Measurements from ENCODE around the gene TUBG1.

TUBG1 gene

DNA sequence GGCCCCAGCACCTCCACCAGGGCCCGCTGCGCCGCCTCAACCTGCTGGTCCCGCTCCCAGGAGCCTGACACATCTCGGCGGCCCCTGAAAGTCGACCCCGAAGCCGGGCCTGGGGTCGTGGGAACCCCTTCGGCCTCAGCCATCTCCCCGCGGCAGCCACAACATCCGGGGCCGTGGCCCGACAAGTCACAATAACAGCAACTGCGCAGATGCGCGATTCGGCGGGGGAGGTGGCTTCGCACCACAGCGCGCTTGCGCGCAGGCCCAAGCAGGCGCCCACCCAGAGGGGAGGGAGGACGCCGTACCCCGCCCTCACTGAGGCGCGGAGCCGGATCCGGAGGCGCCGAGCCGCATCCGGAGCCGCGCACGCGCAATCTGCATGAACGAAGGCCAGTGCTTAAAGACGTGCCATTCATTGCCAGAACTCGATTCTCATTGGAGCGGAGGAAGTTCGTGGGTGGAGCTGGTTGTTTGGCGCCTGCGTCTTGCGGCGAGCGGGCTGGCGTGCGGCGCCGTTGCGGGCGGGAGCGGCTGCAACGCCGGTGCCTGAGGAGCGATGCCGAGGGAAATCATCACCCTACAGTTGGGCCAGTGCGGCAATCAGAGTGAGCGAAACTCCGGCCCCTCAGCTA, at the start of gene TUBG1, which contains the start of gene RETREG3:
TUBG1 (plus strand) TSS at position 502 of the 632 bp plus-strand sequence; CDS start at position 557, 55 bp downstream.
RETREG3 (minus strand) TSS at position 193 of the 632 bp plus-strand sequence; CDS start at position 143, 50 bp downstream.
- DNase-seq (ENCODE audit: low read depth in 2 of 2) = peak; percentile 99

- DNase-seq (ENCODE audit: low read depth in 2 of 2) = no peak
These were observed 49.2 kb upstream of the TUBG1 start for GRCh38 chr17:42560246-42560645.

DNA sequence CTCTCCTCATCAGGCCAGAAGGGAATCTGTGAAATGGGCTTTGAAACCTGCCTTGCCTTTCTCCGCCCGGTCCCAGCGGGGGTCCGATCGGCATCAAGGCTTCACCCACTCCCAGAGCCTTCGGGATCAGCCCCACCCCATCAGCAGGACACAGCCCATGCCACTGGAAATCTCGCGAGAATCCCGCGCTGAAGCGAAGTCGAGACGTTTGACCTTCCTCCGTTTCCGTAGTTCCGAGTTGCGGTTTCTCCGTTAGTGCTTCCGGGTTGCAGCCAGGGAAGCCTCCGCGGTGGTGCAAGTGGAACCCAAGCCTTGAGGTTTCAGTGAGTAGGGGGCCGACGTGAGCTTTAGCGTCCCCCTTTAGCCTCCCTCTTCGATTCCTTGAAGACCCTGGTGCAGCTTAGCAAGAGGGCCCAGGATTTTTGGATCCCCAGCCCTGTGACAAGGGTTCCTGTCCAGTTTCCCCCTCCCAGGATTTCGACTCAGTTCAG, 47.5 kb upstream of the TUBG1 start, which contains the start of gene COASY:
COASY (plus strand) TSS at position 252 of the 491 bp plus-strand sequence. CDS start 475 bp downstream, outside the sequence.
- DNase-seq (ENCODE audit: low read depth in 2 of 2) = peak; percentile 85 to 92

DNA sequence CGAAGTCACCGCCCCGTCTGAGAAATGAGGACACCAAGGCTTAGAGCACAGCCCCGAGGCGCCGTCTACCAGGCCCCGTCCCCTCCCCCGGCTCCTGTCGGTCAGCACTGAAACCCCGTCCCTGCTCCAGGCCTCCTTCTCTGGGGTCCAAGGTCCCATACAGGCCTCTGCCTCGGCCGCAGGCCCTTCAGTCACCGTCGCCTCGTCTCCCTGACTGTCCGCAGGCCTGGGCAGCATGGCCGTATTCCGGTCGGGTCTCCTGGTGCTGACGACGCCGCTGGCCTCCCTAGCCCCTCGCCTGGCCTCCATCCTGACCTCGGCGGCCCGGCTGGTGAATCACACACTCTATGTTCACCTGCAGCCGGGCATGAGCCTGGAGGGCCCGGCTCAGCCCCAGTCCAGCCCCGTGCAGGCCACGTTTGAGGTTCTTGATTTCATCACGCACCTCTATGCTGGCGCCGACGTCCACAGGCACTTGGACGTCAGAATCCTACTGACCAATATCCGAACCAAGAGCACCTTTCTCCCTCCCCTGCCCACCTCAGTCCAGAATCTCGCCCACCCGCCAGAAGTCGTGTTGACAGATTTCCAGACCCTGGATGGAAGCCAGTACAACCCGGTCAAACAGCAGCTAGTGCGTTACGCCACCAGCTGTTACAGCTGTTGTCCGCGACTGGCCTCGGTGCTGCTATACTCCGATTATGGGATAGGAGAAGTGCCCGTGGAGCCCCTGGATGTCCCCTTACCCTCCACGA, 46.9 kb upstream of the TUBG1 start:
- DNase-seq (ENCODE audit: low read depth in 2 of 2) = no peak

- DNase-seq (ENCODE audit: low read depth in 2 of 2) = no peak
These were observed 46.4 kb upstream of the TUBG1 start for GRCh38 chr17:42563143-42563509.

DNA sequence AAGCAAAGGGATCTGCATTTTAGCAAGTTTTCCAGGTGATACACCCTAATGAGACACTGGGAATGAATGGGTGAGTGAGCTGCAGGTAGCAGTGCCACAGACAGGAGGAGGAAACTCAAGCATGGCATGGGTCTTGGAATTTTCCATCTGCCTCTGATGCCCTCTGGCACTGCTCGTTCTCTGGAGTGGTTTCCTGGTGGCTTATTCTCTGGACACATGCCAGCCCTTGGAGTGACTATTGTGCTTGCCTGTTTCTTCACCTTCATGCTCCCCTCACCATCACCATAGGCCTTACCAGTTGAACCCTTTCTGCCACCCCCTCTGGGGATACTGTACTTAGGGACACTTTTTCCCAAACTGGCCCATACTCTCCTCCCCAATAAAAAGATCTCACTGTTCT, 45.9 kb upstream of the TUBG1 start:
- no peak for DNase-seq (ENCODE audit: low read depth in 2 of 2)

DNA sequence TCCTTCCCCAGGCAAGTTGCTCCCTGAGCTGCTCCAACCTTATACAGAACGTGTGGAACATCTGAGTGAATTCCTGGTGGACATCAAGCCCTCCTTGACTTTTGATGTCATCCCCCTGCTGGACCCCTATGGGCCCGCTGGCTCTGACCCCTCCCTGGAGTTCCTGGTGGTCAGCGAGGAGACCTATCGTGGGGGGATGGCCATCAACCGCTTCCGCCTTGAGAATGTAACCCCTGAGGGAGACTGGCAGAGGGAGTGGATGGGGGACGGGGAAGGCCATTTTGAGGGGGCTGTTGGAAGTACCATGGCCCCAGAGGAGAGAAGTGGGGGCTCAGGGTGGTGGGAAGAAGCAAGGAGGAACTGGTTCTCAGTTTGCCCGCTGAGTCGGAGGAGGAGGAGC, 45.5 kb upstream of the TUBG1 start:
- no peak for DNase-seq (ENCODE audit: low read depth in 2 of 2)

- DNase-seq (ENCODE audit: low read depth in 2 of 2) = no peak
These were observed 44.5 kb upstream of the TUBG1 start for GRCh38 chr17:42564815-42565522.

- no peak for DNase-seq (ENCODE audit: low read depth in 2 of 2)
These were observed 43.8 kb upstream of the TUBG1 start for GRCh38 chr17:42565523-42566214.

- DNase-seq (ENCODE audit: low read depth in 2 of 2) = no peak
These were observed 43.1 kb upstream of the TUBG1 start for GRCh38 chr17:42566215-42566882.

GRCh38 chr17:42566883-42567573, 42.5 kb upstream of the TUBG1 start, which contains the start of gene MLX:
MLX (plus strand) TSS chr17:42567100; CDS start chr17:42567125, 25 bp downstream.
- DNase-seq (ENCODE audit: low read depth in 2 of 2) = peak; percentile 91 to 94

- no peak for DNase-seq (ENCODE audit: low read depth in 2 of 2)
These were observed 41.0 kb upstream of the TUBG1 start for GRCh38 chr17:42568341-42569111.

DNA sequence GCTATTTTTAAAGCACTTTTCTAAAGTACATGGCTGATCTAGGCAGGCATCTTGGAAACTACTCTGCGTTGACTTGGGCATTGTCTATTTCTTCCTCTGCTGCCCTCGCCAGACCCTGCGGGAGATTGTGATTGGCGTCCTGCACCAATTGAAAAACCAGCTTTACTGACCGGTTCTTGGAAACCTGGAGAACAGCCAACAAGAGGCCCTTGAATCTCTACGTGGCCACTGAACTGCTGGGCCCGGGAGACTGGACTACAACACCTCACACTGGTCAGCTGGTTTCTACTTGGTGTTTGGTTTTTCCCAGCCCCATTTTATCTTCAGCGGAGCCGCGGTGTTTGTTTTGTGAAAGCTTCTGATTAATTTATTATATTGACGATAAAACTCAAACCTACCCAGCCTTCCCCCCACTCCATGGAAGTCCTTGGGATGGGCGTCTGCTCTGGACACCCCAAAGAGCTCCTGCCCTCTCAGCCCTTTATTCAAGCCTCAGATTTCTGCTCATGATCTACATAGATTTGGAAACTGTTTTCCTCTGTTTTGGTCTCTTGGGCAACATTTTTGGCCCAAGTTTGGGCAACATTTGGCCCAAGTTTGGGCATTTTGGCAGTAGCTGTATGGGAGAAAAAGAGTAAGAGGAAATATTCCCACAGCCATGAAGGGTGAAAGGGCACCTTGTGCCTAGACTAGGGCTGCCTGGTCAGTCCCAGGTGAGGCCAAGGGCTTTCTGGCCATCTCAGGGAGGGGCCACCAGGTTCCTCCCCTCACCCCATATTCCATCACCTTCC, 37.9 kb upstream of the TUBG1 start:
- DNase-seq (ENCODE audit: low read depth in 2 of 2) = no peak

- DNase-seq (ENCODE audit: low read depth in 2 of 2) = no peak
These were observed 36.4 kb upstream of the TUBG1 start for GRCh38 chr17:42573095-42573494.

- no peak for DNase-seq (ENCODE audit: low read depth in 2 of 2)
These were observed 35.0 kb upstream of the TUBG1 start for GRCh38 chr17:42574463-42574862.

DNA sequence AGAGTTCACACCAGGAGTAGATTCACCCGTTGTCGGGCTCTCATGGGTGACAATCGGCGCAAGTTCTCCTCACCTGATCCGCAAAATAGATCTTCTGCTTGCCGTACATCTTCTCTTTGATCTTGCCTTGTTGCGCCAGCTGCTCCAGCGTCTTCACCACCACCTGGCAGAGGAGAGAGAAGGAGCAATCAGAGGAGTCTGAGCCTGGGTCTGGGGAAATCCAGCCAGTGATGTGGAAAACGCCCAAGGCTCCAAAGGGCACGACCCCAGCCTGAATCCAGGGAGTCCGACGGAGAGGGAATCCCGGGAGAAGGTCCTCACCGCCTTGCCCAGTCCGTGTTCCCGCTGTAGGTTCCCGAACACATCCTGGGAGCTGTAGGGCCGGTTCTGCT, 32.3 kb upstream of the TUBG1 start:
- no peak for DNase-seq (ENCODE audit: low read depth in 2 of 2)

DNA sequence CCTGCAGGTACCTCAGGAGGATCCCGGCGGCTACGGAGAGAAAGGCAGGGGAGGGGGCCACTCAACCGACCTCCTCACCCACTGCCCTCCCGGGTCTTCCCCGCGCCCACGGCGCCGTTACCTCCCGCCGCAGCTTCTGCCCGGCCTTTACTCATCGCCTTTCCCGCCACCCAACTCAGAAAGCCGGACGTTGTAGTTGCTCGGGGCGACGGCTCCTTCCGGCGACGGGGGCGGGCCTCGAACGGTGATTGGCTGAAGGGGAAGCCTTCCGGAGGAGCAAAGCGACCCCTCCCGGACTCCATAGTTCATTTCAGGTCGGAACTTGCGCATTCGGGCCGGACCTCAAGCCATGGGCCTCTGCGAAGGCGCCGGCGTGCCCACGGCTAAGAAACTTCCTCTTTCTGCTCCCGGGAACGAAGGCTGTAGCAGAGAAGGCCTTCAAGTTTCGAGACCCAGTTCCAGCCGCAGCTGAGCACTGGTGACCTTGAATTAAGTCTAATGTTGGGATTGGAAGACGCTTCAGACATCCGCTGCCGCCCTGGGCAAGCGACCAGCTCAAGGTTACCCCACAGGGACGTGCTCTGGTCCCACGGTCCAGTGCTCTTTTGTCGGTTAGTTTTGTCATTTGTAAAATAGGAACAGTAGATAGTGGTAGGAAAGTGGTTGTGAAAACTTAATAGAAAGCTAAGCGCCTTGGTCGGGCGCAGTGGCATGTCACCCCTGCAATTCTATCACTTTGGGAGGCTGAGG, 31.8 kb upstream of the TUBG1 start, which contains the start of gene PSMC3IP:
PSMC3IP (minus strand) TSS at position 198 of the 750 bp plus-strand sequence; CDS start at position 155, 43 bp downstream.
- DNase-seq (ENCODE audit: low read depth in 2 of 2) = peak; percentile 92 to 94
